Activated T-helper 17 cell treated with anti-CD3 and anti-CD28 coated beads, Interleukin-2, amount 50 U/mL, for 72 hours (primary cell): ENCODE measurements around the gene CELSR1. TPM values are rescaled to one million over a fixed set of nuclear protein-coding genes. Genes with fewer than 3 reads are reported as not detected.
A peak's percentile ranks its signal among the peaks of the same experiment; 100 is the strongest.

Experiments
- ATAC-seq: fragments of 150-1000 bp; cut with Tn5 transposase; replicated peaks from 2 replicates; pipeline ENCODE4 v1.10.0; 2021; ENCODE audit warnings: mild to moderate bottlenecking, moderate library complexity
- H3K27ac Mint-ChIP-seq: one replicate; pipeline ENCODE4 v1.8.0; 2022; ENCODE audit warnings: mixed read lengths
- H3K27me3 Mint-ChIP-seq: one replicate; pipeline ENCODE4 v1.8.0; 2022; ENCODE audit warnings: mixed read lengths
- H3K36me3 Mint-ChIP-seq: one replicate; pipeline ENCODE4 v1.8.0; 2022; ENCODE audit warnings: low read depth, mild to moderate bottlenecking, mixed read lengths
- H3K4me1 Mint-ChIP-seq: one replicate; pipeline ENCODE4 v1.8.0; 2022; ENCODE audit warnings: mixed read lengths
- H3K4me3 Mint-ChIP-seq: one replicate; pipeline ENCODE4 v1.8.0; 2022; ENCODE audit warnings: mild to moderate bottlenecking, mixed read lengths
- H3K9me3 Mint-ChIP-seq: one replicate; pipeline ENCODE4 v1.8.0; 2022; ENCODE audit warnings: mixed read lengths
- total RNA-seq, 2 donors: library from RNA; stranded (reverse); gene quantifications; one replicate each; pipeline ENCODE4 v1.2.3, GENCODE V29; 2022

CELSR1 gene
- total RNA-seq, 2 donors from 2014 or later: 0.32 to 0.48 TPM

DNA sequence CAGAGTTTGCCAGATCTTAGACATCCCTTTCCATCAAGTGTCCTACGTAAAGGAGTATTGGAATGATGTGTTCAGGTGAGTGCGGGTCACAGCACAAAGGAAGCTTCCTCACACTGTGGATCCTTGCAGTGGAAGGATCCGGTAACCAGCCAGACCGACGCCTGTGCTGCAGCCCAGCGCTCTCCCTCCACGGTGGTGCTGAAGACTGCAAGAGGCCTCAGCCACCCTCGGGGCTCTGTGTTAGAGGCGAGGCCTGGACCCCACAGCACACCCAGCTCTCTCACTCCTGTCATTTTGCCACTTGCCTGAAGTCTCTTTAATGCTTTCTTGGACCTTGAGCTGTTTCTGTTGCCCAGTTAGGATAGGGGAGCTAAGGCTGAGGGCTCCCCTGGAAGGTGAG is 199.6 kb downstream of the CELSR1 start:
- H3K4me1 Mint-ChIP-seq: peaks cover 29% of the 10 kb centered on the region
- H3K27me3 Mint-ChIP-seq: no peaks in the 10 kb centered on the region
- no peaks in the 10 kb centered on the region for H3K9me3 Mint-ChIP-seq
- peak overlapping the region; percentile 95 for H3K4me3 Mint-ChIP-seq
- peaks cover 67% of the 10 kb centered on the region for H3K36me3 Mint-ChIP-seq
- ATAC-seq: no peak
- H3K27ac Mint-ChIP-seq: peak overlapping the region; percentile 67

DNA sequence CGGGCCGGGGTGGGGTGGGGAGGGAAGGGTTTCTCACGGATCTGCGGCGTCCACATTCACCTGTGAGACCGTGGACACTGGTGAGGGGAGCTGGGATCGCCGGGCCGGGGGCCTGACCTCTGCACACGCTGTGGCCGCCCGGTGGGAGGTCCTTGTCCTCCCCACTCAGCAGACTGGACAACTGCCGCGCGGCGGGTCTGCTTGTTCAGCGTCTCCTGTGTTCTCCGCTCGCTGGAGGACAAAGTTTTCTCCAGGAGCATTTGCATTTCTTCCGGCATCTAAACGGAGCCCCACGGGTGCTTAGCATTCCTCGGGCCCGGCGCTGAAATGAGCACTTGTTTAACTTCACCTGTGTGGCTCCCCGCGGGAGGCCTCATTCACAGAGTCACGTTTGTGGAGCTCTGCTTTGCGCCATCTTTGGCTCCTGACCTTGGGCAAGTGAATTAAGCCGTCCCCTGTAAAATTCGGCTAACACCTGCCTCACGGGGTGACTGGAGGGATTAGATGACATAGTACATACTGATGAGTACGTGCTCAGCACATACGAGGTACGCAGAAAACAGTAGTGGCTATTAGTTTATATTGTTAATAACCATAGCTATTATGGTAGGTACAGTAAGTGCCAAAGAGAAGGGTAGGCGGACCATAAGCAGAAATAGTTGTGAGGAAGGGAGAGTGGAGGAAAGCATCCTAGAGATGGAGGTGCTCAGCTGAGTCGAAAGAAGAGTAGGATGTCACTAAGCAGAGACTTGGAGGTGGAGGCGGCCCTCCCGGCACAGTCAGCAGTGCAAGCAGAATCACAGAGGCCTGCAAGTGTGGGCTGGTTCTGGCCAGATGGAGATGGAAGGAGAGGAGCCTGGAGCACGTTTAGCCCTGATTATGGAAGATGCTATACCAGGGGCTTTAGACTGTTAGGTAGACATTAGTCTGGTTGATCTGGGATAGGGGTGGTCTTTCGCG is 201.0 kb downstream of the CELSR1 start:
- H3K4me1 Mint-ChIP-seq: peaks cover 29% of the 10 kb centered on the region
- peak overlapping the region; percentile 98 for H3K27ac Mint-ChIP-seq
- peak overlapping the region; percentile 95 for H3K4me3 Mint-ChIP-seq
- H3K36me3 Mint-ChIP-seq: peaks cover 52% of the 10 kb centered on the region
- peak; percentile 45 for ATAC-seq
- no peaks in the 10 kb centered on the region for H3K27me3 Mint-ChIP-seq
- H3K9me3 Mint-ChIP-seq: no peaks in the 10 kb centered on the region

DNA sequence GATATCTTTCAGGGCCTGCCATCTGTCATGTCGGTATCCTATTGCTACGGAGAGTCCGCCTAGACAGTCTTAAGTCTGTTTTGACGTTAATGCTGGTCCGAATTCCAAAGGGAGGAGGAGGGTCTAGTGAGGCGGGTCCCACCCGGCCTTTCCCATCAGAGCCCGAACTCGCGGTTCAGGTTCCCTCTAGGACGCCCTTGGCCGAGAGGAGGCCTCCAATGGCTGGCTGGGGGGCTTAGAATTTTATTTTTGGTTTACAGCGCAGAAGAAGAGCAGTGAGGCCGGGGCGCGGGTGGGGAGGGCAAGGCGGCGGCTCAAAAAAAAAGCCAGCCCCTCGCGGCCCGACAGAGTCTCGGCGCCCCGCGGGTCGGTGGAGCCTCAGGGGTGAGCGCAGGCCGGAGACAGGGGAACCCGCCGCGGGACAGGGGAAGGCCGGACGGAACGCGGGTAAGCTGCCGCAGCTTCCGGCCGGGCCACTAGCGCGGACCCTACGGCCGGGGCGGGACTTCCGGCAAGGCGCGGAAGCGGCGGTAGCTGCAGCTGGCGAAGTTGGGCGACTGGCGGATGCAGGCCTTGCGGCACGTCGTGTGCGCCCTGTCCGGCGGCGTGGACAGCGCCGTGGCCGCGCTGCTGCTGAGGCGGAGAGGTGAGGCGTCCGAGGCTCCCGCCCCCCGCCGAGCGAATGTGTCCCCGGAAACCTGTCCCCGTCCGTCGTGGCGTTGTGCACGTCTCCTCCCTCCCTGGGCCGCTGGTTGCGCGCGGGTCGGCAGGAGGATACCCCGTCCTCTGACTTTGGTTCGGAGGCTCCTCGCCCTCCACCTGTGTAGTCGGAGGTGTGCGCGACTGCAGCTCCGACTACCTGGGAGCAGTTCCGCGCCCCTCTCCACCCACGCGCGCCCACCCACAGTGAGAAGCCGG is 202.0 kb downstream of the CELSR1 start, which contains the start of gene TRMU:
Gene TRMU, plus strand, starts transcription at position 514 of the 918 bp plus-strand sequence. Its CDS starts 51 bp downstream, at position 565.
- Mint-ChIP-seq H3K4me3 (peak within 1 kb of the TSS; percentile 95), H3K27me3 (no peaks in the 10 kb centered on the region), H3K36me3 (peaks cover 44% of the 10 kb centered on the region), H3K27ac (peak within 1 kb of the TSS; percentile 98), H3K9me3 (no peaks in the 10 kb centered on the region), H3K4me1 (peaks cover 29% of the 10 kb centered on the region)
- ATAC-seq: peak; percentile 95

DNA sequence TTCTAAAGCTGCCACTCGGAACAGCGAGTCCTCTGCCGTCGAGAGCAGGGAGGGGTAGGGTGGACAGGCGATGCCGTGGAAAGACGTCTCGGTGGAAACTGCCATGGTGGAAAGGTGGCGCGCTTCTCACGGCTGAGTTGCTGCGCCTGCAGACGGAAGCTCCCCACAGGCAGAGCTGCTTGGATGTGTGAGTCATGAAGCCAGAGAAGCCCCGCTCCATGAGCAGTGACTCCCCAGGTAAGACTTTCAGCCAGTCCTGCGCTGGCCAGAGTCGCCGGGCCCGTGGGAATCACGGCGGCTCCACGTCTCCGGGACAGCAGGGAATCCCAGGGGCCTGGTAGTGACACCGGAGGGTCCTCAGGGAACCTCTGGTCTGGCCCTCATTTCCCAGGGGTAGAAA is 205.9 kb downstream of the CELSR1 start:
- no peak overlapping the region for H3K4me3 Mint-ChIP-seq
- H3K27ac Mint-ChIP-seq: no peak overlapping the region
- no peaks in the 10 kb centered on the region for H3K27me3 Mint-ChIP-seq
- peaks cover 17% of the 10 kb centered on the region for H3K36me3 Mint-ChIP-seq
- H3K4me1 Mint-ChIP-seq: peaks cover 6% of the 10 kb centered on the region
- no peaks in the 10 kb centered on the region for H3K9me3 Mint-ChIP-seq
- ATAC-seq: no peak

DNA sequence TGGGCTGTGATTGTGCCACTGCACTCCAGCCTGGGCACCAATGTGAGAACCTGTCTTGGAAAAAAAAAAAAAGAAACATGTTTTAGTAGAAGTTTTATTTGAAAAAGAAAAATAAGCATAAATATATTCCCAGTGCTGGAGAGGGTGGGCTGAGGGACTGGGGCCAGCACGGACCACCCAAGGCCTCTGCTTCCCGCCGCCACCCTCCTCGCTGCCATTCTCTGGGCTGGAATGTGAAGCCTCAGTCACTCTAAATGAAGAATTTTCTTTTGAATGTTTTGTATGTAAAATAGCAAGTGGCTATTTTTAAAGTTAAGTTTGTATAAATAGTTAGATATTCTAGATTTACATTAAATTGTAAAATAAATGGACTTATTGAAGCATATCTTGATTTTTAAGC is 207.0 kb downstream of the CELSR1 start:
- H3K9me3 Mint-ChIP-seq: no peaks in the 10 kb centered on the region
- no peaks in the 10 kb centered on the region for H3K27me3 Mint-ChIP-seq
- peaks cover 15% of the 10 kb centered on the region for H3K36me3 Mint-ChIP-seq
- H3K27ac Mint-ChIP-seq: no peak overlapping the region
- no peak overlapping the region for H3K4me3 Mint-ChIP-seq
- no peak for ATAC-seq
- H3K4me1 Mint-ChIP-seq: peaks cover 4% of the 10 kb centered on the region

- H3K27ac Mint-ChIP-seq: no peak overlapping the region
- no peak for ATAC-seq
- peaks cover 15% of the 10 kb centered on the region for H3K36me3 Mint-ChIP-seq
- peaks cover 4% of the 10 kb centered on the region for H3K4me1 Mint-ChIP-seq
- no peaks in the 10 kb centered on the region for H3K9me3 Mint-ChIP-seq
- no peaks in the 10 kb centered on the region for H3K27me3 Mint-ChIP-seq
- H3K4me3 Mint-ChIP-seq: no peak overlapping the region
Measured at GRCh38 chr22:46329616-46330015, 207.8 kb downstream of the CELSR1 start.

- peaks cover 15% of the 10 kb centered on the region for H3K36me3 Mint-ChIP-seq
- H3K4me3 Mint-ChIP-seq: no peak overlapping the region
- no peaks in the 10 kb centered on the region for H3K4me1 Mint-ChIP-seq
- H3K9me3 Mint-ChIP-seq: no peaks in the 10 kb centered on the region
- ATAC-seq: no peak
- H3K27me3 Mint-ChIP-seq: no peaks in the 10 kb centered on the region
- H3K27ac Mint-ChIP-seq: no peak overlapping the region
Measured at GRCh38 chr22:46328797-46329196, 208.6 kb downstream of the CELSR1 start.

DNA sequence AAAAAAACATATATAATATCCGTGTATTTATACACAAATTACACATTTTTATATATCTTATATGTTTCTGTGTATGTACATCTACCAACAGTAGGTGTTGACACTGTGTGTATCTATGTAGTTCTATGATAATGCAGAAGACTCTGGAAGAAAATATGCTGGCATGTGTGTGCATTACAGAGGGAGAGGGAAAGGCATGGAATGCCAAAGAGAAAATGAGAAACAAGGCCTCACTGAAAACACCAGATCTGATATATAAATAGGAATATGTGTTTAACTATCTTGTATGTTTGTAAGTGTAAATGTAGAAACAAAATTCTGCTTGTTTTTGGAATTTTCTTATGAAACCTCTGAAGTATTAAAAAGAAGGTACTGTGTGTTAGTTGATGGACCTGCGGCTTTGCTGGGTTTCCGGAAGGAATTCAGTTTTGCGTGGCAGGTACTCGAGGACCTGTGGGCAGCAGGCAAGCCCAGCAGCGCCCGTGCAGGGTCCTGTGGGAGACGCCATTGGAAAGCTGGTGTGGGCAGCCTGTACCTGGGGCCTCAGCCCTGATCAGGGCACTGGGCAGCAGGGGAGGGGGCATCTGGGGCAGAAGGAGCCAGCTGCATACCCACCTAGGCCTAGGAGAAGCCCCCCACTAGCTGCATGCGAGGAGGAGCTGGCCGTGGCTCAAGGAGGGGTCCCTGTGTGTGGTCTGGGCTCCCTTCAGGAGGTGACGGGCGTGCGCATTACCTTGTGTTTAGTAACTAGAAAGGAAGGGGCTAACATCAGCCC is 209.5 kb downstream of the CELSR1 start:
- no peak overlapping the region for H3K27ac Mint-ChIP-seq
- no peak overlapping the region for H3K4me3 Mint-ChIP-seq
- no peak for ATAC-seq
- H3K36me3 Mint-ChIP-seq: peaks cover 15% of the 10 kb centered on the region
- no peaks in the 10 kb centered on the region for H3K4me1 Mint-ChIP-seq
- no peaks in the 10 kb centered on the region for H3K27me3 Mint-ChIP-seq
- no peaks in the 10 kb centered on the region for H3K9me3 Mint-ChIP-seq

DNA sequence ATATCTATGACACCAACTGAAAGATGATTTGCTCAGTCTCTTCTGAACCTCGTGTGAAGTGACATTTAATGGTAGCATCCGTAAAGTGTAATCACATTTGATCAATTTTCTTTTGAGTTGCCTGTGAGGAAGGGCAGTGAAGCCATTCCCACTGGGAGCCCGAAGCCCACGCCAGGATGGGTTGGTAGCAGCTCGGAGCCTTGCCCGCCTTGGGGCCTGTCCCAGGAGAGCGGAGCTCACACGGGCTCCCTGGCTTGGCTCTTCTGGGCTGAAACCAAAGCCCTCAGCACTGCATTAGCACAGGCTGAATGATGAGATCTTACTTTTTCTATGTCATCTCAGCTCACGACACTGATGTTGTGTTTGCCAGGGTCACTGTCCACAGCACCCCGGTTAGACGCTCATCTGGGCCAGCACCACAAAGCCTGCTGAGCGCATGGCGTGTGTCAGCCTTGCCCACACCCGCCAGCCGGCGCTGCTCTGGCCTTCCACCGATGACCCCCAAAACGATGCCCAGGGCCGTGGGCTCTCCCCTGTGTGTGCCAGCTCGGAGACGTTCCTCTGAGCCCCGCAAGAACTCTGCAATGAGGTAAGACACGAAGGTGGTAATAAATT is 211.2 kb downstream of the CELSR1 start:
- Mint-ChIP-seq H3K4me3 (no peak overlapping the region), H3K4me1 (no peaks in the 10 kb centered on the region), H3K27me3 (no peaks in the 10 kb centered on the region), H3K36me3 (peaks cover 15% of the 10 kb centered on the region), H3K27ac (no peak overlapping the region), H3K9me3 (no peaks in the 10 kb centered on the region)
- ATAC-seq: no peak

GRCh38 chr22:46323162-46323561 is 214.3 kb downstream of the CELSR1 start:
- no peak for ATAC-seq
- Mint-ChIP-seq H3K36me3 (peaks cover 9% of the 10 kb centered on the region), H3K27ac (no peak overlapping the region), H3K9me3 (no peaks in the 10 kb centered on the region), H3K4me1 (no peaks in the 10 kb centered on the region), H3K27me3 (no peaks in the 10 kb centered on the region), H3K4me3 (no peak overlapping the region)

DNA sequence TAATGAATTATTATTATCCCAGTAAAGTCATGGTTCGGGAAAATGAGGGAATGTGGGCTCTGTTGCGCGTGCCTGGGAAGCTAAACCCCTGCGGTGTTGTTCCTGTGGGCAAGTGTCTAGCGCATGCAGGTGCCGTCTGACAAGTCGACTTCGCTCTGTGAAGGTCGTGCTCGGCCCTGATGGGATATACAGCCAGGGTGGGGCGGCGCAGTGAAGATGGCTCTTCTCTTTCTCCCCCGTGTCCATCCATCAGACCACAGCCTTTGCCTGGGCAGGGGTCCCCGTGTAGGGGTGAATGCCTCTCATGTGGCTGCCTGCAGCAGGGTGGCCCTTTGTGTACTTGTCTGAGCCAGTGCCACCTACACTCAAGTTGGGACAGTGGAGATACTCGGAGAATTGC is 214.7 kb downstream of the CELSR1 start:
- no peaks in the 10 kb centered on the region for H3K4me1 Mint-ChIP-seq
- H3K27ac Mint-ChIP-seq: no peak overlapping the region
- peaks cover 14% of the 10 kb centered on the region for H3K36me3 Mint-ChIP-seq
- no peaks in the 10 kb centered on the region for H3K27me3 Mint-ChIP-seq
- no peaks in the 10 kb centered on the region for H3K9me3 Mint-ChIP-seq
- ATAC-seq: no peak
- H3K4me3 Mint-ChIP-seq: no peak overlapping the region

DNA sequence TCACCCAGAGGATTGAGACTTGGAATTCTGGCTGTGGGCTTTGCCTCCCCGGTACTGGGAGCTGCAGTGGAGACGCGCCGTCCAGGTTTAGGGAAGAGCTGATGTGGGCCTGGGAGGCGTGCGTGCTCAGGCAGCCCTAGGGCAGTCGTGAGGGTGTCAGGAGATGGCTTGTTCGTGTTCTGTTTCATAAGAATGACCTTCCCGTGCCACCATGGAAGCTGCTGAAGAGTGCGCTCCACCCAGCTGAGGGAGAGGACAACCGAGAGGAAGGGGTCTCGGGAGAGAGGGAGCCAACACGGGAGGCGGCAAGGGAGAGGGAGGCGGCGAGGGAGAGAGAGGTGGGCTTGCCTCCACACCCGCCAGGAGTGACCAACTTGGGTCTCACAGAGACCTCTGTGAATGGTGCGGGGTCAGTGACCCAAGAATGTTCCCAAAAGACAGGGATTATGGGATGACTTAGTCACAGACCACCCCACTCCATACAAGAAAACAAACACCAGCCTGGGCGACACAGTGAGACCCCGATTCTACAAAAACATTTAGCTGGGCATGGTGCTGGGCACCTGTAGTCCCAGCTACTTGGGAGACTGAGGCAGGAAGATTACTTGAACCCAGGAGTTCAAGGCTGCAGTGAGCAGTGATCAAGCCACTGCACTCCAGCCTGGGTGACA is 216.6 kb downstream of the CELSR1 start:
- no peaks in the 10 kb centered on the region for H3K9me3 Mint-ChIP-seq
- H3K4me1 Mint-ChIP-seq: no peaks in the 10 kb centered on the region
- H3K27ac Mint-ChIP-seq: no peak overlapping the region
- H3K4me3 Mint-ChIP-seq: no peak overlapping the region
- no peak for ATAC-seq
- H3K27me3 Mint-ChIP-seq: no peaks in the 10 kb centered on the region
- H3K36me3 Mint-ChIP-seq: peaks cover 15% of the 10 kb centered on the region

GRCh38 chr22:46320166-46320710 is 217.2 kb downstream of the CELSR1 start:
- Mint-ChIP-seq H3K4me1 (no peaks in the 10 kb centered on the region), H3K27ac (no peak overlapping the region), H3K4me3 (no peak overlapping the region), H3K27me3 (no peaks in the 10 kb centered on the region), H3K36me3 (peaks cover 15% of the 10 kb centered on the region), H3K9me3 (no peaks in the 10 kb centered on the region)
- no peak for ATAC-seq
